ENCODE data around the gene TRPM2.

Gene TRPM2

DNA sequence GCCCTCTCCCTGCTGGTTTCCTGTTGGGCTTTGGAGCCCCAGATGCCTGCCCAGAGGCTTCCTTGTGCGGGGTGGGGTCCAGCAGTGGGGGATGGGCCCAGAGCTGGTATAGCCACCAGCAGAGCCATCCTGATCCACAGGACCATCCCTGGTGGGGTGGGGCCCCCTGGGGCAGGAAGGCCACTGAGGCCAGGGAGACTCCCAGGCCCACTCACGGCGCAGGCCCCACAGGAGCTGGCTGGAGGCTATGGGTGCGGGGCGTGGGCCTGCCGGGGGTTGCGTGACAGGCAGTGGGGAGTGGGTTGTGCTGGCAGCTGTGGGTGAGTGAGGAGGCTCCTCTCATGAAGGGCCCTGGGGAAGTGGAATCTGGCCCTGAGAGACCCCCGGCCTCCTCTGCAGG is 107.6 kb downstream of the TRPM2 start:
- no peak overlapping the region for H3K4me3 ChIP-seq (ENCODE audit: low read depth, low read length)
- TF ChIP-seq, protein P1, sequence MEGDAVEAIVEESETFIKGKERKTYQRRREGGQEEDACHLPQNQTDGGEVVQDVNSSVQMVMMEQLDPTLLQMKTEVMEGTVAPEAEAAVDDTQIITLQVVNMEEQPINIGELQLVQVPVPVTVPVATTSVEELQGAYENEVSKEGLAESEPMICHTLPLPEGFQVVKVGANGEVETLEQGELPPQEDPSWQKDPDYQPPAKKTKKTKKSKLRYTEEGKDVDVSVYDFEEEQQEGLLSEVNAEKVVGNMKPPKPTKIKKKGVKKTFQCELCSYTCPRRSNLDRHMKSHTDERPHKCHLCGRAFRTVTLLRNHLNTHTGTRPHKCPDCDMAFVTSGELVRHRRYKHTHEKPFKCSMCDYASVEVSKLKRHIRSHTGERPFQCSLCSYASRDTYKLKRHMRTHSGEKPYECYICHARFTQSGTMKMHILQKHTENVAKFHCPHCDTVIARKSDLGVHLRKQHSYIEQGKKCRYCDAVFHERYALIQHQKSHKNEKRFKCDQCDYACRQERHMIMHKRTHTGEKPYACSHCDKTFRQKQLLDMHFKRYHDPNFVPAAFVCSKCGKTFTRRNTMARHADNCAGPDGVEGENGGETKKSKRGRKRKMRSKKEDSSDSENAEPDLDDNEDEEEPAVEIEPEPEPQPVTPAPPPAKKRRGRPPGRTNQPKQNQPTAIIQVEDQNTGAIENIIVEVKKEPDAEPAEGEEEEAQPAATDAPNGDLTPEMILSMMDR (IDR thresholded peaks at IDR 0.05; ENCODE audit: low read depth, low read length), result no peak

DNA sequence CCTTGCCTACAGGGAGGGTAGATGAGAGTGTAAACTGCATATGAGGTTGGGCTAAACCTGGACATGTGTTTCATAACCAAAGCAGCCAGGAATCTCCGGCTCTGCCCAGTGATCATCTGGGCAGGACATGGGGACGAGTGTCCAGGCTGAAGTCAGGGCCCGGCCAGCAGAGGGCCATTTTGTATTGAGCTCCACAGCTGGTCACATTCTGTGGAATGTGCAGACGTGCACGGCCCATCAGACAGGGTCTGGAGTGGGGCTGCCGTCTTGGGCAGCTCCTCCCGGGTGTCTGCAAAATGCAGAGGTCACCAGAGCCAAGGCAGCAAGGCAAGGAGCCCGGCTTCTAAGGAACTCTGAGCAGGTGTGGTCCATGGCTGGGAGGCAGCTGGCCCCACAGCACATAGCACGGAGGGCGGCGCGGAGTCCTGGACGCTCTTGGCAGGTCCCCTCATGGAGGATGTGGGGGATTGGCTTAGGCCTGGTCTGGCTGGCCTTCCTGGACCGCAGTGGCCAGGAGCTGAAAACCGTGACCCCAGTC is 108.1 kb downstream of the TRPM2 start:
- TF ChIP-seq, protein P1 (IDR thresholded peaks at IDR 0.05; ENCODE audit: low read depth, low read length), result no peak
- H3K4me3 ChIP-seq (ENCODE audit: low read depth, low read length), result no peak overlapping the region

DNA sequence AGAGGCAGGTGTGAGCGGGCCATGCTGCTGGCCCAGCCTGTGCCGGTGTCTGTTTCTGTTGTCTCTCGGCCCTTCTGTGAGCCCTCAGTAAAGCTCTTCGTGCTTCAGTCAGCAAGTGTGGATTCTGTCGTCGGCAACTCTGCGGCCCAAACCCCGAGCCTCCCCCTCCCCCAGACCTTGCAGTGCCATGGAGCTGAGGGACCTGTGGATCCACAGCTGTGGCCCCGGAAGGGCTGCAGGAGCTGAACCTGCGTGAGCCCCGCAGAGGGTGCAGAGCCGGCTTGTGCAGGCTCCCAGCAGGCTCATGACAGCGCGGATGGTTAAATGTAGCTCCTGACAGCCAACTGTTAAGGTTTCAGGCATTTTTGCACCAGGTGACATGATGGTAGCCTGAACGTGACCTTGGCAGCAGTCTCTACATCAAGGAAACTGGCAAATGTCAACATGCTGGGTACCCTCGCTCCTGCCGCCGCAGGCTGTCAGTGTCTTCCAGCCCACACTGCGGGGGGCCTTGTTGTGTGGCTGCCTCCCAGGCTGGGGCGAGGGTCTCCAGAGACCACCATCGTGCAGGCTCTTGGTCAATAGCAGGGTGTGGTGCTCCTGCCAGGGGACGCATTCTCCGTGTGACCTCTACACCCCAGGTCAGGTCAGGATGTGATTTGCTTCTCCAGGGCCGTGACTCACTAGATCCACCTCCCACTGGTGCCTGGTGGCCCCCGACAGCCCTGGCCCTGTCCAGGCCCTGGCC is 108.8 kb downstream of the TRPM2 start:
- H3K4me3 ChIP-seq (ENCODE audit: low read depth, low read length), result no peak overlapping the region
- TF ChIP-seq, protein P1 (IDR thresholded peaks at IDR 0.05; ENCODE audit: low read depth, low read length), result no peak

DNA sequence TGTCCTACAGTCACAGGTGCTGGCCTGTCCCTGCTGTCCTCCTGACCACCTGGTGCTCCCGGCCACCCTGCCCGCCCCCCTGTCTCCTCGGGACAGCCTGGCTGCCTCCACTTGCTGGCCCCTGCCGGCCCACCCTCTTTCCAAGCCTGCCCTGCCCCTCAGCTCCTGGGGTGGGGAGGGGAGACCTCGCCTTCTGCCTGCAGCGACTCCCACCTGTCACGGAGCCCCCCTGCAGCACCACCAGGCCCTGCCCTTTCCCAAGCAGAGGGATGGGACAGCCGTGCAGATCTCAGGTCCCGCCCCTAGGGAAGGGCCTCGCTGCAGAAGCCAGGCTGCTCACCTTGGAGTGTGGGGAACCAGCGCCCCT is 109.4 kb downstream of the TRPM2 start:
- H3K4me3 ChIP-seq (ENCODE audit: low read depth, low read length), result no peak overlapping the region
- TF ChIP-seq, protein P1 (IDR thresholded peaks at IDR 0.05; ENCODE audit: low read depth, low read length), result no peak

DNA sequence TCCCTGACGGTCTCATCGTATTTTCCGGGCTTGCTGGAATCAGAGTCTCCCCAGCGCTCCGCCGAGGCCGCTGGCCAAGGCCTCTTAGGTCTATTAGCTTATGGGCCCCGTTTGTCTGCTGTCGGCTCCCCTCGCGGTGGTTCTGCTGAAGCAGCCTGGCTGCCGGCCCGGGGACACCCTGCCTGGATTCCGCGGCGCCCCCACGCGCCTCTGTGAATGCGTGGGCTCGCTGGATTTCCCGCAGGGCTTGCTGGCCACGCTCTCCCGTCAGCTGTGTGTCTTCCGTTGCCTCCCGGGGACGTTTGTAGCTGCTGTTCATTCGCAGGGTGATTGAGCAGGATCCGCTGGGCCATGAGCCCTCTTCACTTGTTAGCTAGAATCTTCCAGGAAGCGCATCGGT is 110.3 kb downstream of the TRPM2 start:
- H3K4me3 ChIP-seq (ENCODE audit: low read depth, low read length), result no peak overlapping the region
- TF ChIP-seq, protein P1 (IDR thresholded peaks at IDR 0.05; ENCODE audit: low read depth, low read length), result no peak

DNA sequence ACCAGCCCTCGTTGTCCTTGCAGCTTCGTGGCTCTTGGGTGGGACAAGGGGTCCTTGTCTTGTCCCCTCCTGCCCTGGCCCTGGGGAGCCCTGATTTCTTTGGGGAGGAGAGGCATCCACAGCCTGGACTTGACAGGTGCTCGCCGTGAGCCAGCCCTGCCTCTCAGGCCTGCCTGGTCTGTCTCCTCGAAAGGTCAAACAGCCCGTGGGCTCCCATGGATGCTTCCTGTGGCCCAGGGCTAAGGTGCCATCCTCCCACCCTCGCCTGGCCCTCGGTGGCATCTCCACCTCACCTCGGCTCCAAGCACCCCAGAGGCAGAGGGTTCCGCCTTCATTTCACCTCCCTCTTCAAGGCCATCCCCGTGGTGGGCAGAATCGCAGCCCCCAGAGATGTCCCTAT is 110.9 kb downstream of the TRPM2 start:
- no peak overlapping the region for H3K4me3 ChIP-seq (ENCODE audit: low read depth, low read length)

More for the DNA sequence above, 110.9 kb downstream of the TRPM2 start:
- TF ChIP-seq, protein P1 (IDR thresholded peaks at IDR 0.05; ENCODE audit: low read depth, low read length), result no peak

Measured in WI38 (cell line).